HepG2 (cell line): ENCODE measurements around the gene CYB561. TPM values are rescaled to one million over a fixed set of nuclear protein-coding genes. Genes with fewer than 3 reads are reported as not detected.
"Not testable (repeated sequence)": the region's sequence is repeated elsewhere in the genome, so short reads cannot be mapped to it uniquely, and the experiment has no call there.

Source experiments
- ATAC-seq: fragments of 200-7000 bp; cut with Tn5 transposase; 3 replicates; pipeline ENCODE4 v1.9.1; 2020; ENCODE audit warnings: mild to moderate bottlenecking, moderate library complexity
- BruUV-seq: library from RNA; stranded (reverse); fragments of 400-500 nt; replicated peaks from 2 replicates; lab custom pipeline; 2021; lab: Mats Ljungman, UMichigan
- CTCF ChIA-PET: fragments of 300-600 bp; formaldehyde crosslinking; extraction: SDS; loops from one replicate; lab custom pipeline; 2021; ENCODE audit warnings: low total read pairs, inconsistent platforms, low intra/inter-chr PET ratio; lab: Yijun Ruan, JAX
- POLR2A ChIA-PET: fragments of 350-600 bp; sonication (Branson Sonifier 250); formaldehyde crosslinking; loops from one replicate; lab custom pipeline; 2020; ENCODE audit warnings: antibody characterized with exemption, inconsistent platforms; lab: Yijun Ruan, JAX
- DNase-seq: peaks from one replicate; pipeline ENCODE4 v3.0.0-alpha.2; 2015; ENCODE audit warnings: low spot score
- FAIRE-seq: peaks from 3 replicates; lab custom pipeline; 2011; peaks lifted over from hg19 to GRCh38; lab: Jason Lieb, UNC
- H2AFZ ChIP-seq: one replicate; pipeline ENCODE4 v1.6.1; 2011; ENCODE audit warnings: low read length, inconsistent platforms
- H3K27ac ChIP-seq: fragments of 300-600 bp; 3 replicates; pipeline ENCODE4 v1.8.0; 2011; ENCODE audit warnings: mixed run types, mild to moderate bottlenecking, mixed read lengths, low read length, inconsistent platforms; ENCODE audit not compliant: insufficient read depth; ENCODE audit errors: extremely low read length
- H3K27me3 ChIP-seq, 2 experiments: fragments of 200-600 bp in 1 of 2; 2 replicates in 1 of 2; 3 replicates in 1 of 2; pipeline versions ENCODE4 v1.6.0 to v1.8.0; 2011; ENCODE audit warnings: low read length in 2 of 2, mild to moderate bottlenecking in 2 of 2, moderate library complexity in 2 of 2, inconsistent platforms in 1 of 2; ENCODE audit not compliant: insufficient read depth in 2 of 2, control insufficient read depth in 1 of 2
- H3K36me3 ChIP-seq, 2 experiments: fragments of 200-600 bp in 1 of 2; replicated peaks in 1 of 2; 2 replicates in 1 of 2; 3 replicates in 1 of 2; pipeline versions ENCODE4 v1.5.1 to v1.8.0; 2011; ENCODE audit warnings: low read length in 2 of 2, inconsistent platforms in 1 of 2; ENCODE audit not compliant: insufficient read depth in 2 of 2, control insufficient read depth in 1 of 2
- H3K4me1 ChIP-seq: 2 replicates; pipeline ENCODE4 v1.5.1; 2012; ENCODE audit warnings: low read length, inconsistent platforms; ENCODE audit not compliant: insufficient read depth
- H3K4me2 ChIP-seq: 2 replicates; pipeline ENCODE4 v1.6.0; 2011; ENCODE audit warnings: low read depth, low read length, inconsistent platforms
- H3K4me3 ChIP-seq, 3 experiments: fragments of 200-600 bp in 1 of 3; sonication (generic), shearing (Covaris generic) in 1 of 3; replicated peaks in 1 of 3; 2 replicates each; pipeline ENCODE4 v1.5.1; 2011 to 2016; ENCODE audit warnings: low read length in 3 of 3, inconsistent platforms in 2 of 3, low read depth in 2 of 3, mild to moderate bottlenecking in 2 of 3, control low read depth in 1 of 3, mixed read lengths in 1 of 3; ENCODE audit not compliant: insufficient read depth in 1 of 3
- H3K79me2 ChIP-seq: one replicate; pipeline ENCODE4 v1.6.1; 2011; ENCODE audit warnings: low read length, inconsistent platforms; ENCODE audit not compliant: insufficient read depth
- H3K9ac ChIP-seq: 2 replicates; pipeline ENCODE4 v1.6.0; 2011; ENCODE audit warnings: mild to moderate bottlenecking, low read depth, low read length, inconsistent platforms; ENCODE audit not compliant: insufficient read depth
- H3K9me3 ChIP-seq: 2 replicates; pipeline ENCODE4 v1.5.1; 2012; ENCODE audit warnings: mild to moderate bottlenecking, low read length
- H4K20me1 ChIP-seq: 2 replicates; pipeline ENCODE4 v1.6.0; 2011; ENCODE audit warnings: inconsistent platforms, mild to moderate bottlenecking, low read length, moderate library complexity; ENCODE audit not compliant: insufficient read depth
- ADNP ChIP-seq: sonication (generic); formaldehyde crosslinking; IDR thresholded peaks from 2 replicates; pipeline ENCODE4 v1.4.0; 2020; ENCODE audit warnings: missing genetic modification reagents
- BHLHE40 ChIP-seq: IDR thresholded peaks from 2 replicates; pipeline ENCODE4 v1.6.1; 2011; ENCODE audit warnings: low read length, improper control_type of control experiment
- JDP2 ChIP-seq: sonication (generic); formaldehyde crosslinking; IDR thresholded peaks from 2 replicates; pipeline ENCODE4 v1.8.1; 2022; ENCODE audit warnings: missing genetic modification reagents, borderline replicate concordance
- PCBP2 ChIP-seq: fragments of 200-400 bp; formaldehyde crosslinking; optimal IDR thresholded peaks from 2 replicates; pipeline ENCODE3; 2018; ENCODE audit warnings: low read length, low read depth; ENCODE audit not compliant: poor library complexity, severe bottlenecking
- SNAPC2 ChIP-seq: sonication (generic); formaldehyde crosslinking; IDR thresholded peaks from 2 replicates; pipeline ENCODE4 v1.8.1; 2022; ENCODE audit warnings: mild to moderate bottlenecking, missing genetic modification reagents
- THAP11 ChIP-seq: IDR thresholded peaks from 2 replicates; pipeline ENCODE4 v1.6.1; 2016; ENCODE audit warnings: missing biosample characterization, missing genetic modification reagents
- ZIK1 ChIP-seq: sonication (generic); formaldehyde crosslinking; IDR thresholded peaks from 2 replicates; pipeline ENCODE4 v1.5.0; 2020; ENCODE audit warnings: mild to moderate bottlenecking, low read depth, missing genetic modification reagents, borderline replicate concordance
- ZNF263 ChIP-seq: sonication (generic); formaldehyde crosslinking; IDR thresholded peaks from 2 replicates; pipeline ENCODE4 v1.4.0; 2020; ENCODE audit warnings: missing genetic modification reagents
- ZNF513 ChIP-seq: sonication (generic); formaldehyde crosslinking; conservative IDR thresholded peaks from 2 replicates; pipeline ENCODE4 v1.5.0; 2020; ENCODE audit warnings: missing genetic modification reagents
- WGBS: methylation state at CpG from one replicate; pipeline ENCODE4 v1.1.6; 2017; ENCODE audit warnings: low lambda C conversion rate; 5-methylcytosine and 5-hydroxymethylcytosine counted together
- in situ Hi-C: cut with HindIII; loops from 2 replicates; pipeline ENCODE4 v1.10.0; 2017; ENCODE audit warnings: low pct_unique_long_range_greater_than_20kb; ENCODE audit not compliant: extremely low pct_ligation_motif_present
- intact Hi-C: fragments of 100-400 bp; cut with micrococcal nuclease; formaldehyde crosslinking; loops from one replicate; pipeline ENCODE4 v1.10.0; 2022; ENCODE audit not compliant: unreplicated experiment
- polyA plus RNA-seq, 8 experiments: library from polyadenylated mRNA; depleted of rRNA in 3 of 8; stranded (reverse) in 7 of 8; unstranded in 1 of 8; fragments of >200 nt; fragmentation: Illumina TruSeq in 4 of 8; extraction: Trizol in 4 of 8; gene quantifications; 2 replicates each; pipeline versions ENCODE4 v1.2.1 to v1.2.3, GENCODE V29; 2011 to 2016; ENCODE audit warnings: low read depth in 4 of 8, missing spikeins in 1 of 8, mixed read lengths in 1 of 8; ENCODE audit not compliant: insufficient read depth in 1 of 8
- total RNA-seq, 5 experiments: library from RNA; depleted of rRNA; stranded (reverse); fragments of >200 nt; fragmentation: Illumina TruSeq; extraction: Trizol; gene quantifications; 2 replicates each; pipeline ENCODE4 v1.2.3, GENCODE V29; 2016; ENCODE audit warnings: low read depth in 1 of 5
- TF ChIP-seq, protein P1 (sequence below): sonication (generic); formaldehyde crosslinking; IDR thresholded peaks from 2 replicates; pipeline ENCODE4 v1.5.0; 2020; ENCODE audit warnings: mild to moderate bottlenecking, missing genetic modification reagents, borderline replicate concordance
- TF ChIP-seq, protein P2 (sequence below): IDR thresholded peaks from 2 replicates; pipeline ENCODE4 v1.6.1; 2018; ENCODE audit warnings: missing genetic modification reagents

The CYB561 gene
- total and polyA plus RNA-seq, 2 of the 13 experiments (the other 11 are each of a cell fraction or from before 2014, with no cell fraction given): 1.5 to 6.7 TPM

DNA sequence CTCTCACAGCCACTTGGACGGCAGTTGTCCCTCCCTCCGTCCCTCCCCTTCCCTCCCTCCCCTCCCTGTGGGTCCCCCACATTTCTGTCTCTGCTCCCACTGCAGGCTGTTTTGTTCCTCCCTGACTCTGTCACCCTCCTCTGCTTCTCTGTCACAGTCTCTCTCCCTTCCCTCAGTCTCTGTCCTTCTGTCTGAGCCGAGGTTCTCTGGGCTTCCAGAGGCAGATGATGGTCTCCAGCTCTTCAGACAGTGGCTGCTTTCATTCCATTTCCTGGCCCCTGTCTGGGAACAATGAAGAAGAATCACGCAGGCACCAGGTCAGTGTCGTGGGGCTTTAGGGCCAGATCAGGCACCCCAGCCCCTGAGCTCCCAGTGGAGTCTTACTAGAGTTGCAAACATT, 8.8 kb upstream of the CYB561 start:
- POLR2A ChIA-PET: no interaction called here
- BruUV-seq: no TSS peak

GRCh38 chr17:63454357-63454756, 8.3 kb upstream of the CYB561 start:
- POLR2A ChIA-PET, ATAC-seq, CTCF ChIA-PET, in situ Hi-C loops, H3K27ac ChIP-seq, H3K4me3 ChIP-seq, intact Hi-C loops, FAIRE-seq, H4K20me1 ChIP-seq, BruUV-seq, H3K79me2 ChIP-seq, H3K9me3 ChIP-seq, H3K36me3 ChIP-seq, H3K4me2 ChIP-seq, DNase-seq, H2AFZ ChIP-seq, H3K9ac ChIP-seq: not testable (repeated sequence)
- H3K4me1 ChIP-seq: peaks cover 17% of the 10 kb centered on the region
- peaks cover 8 to 31% of the 10 kb centered on the region in 2 experiments; a peak in 4 of 5 replicates for H3K27me3 ChIP-seq
- WGBS: 29% methylated on average over 6 of the region's 6 CpGs

More for the DNA sequence above, 8.8 kb upstream of the CYB561 start:
- Histone ChIP-seq H3K4me2 (no peak overlapping the region), H3K9ac (no peak overlapping the region), H3K27ac (no peak overlapping the region), H3K36me3 (no peaks in the 10 kb centered on the region), H3K79me2 (no peaks in the 10 kb centered on the region), H3K4me1 (peaks cover 18% of the 10 kb centered on the region), H3K9me3 (no peaks in the 10 kb centered on the region), H3K4me3 (no peak overlapping the region), H4K20me1 (no peaks in the 10 kb centered on the region), H3K27me3 (peaks cover 6 to 26% of the 10 kb centered on the region in 2 experiments; a peak in 4 of 5 replicates), H2AFZ (no peak overlapping the region)
- TF ChIP-seq BHLHE40: no peak
- TF ChIP-seq ZNF263 (CRISPR knock-in tag): no peak
- TF ChIP-seq ZNF513 (CRISPR knock-in tag): no peak
- TF ChIP-seq ADNP (CRISPR knock-in tag): no peak
- TF ChIP-seq, protein P1, sequence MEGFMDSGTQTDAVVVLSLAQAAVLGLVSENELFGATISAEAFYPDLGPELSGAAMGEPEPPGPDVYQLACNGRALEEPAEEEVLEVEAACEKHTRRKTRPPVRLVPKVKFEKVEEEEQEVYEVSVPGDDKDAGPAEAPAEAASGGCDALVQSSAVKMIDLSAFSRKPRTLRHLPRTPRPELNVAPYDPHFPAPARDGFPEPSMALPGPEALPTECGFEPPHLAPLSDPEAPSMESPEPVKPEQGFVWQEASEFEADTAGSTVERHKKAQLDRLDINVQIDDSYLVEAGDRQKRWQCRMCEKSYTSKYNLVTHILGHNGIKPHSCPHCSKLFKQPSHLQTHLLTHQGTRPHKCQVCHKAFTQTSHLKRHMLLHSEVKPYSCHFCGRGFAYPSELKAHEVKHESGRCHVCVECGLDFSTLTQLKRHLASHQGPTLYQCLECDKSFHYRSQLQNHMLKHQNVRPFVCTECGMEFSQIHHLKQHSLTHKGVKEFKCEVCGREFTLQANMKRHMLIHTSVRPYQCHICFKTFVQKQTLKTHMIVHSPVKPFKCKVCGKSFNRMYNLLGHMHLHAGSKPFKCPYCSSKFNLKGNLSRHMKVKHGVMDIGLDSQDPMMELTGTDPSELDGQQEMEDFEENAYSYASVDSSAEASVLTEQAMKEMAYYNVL (CRISPR knock-in tag): no peak
- TF ChIP-seq ZIK1: no peak
- no peak for TF ChIP-seq JDP2 (CRISPR knock-in tag)
- no peak for TF ChIP-seq THAP11
- TF ChIP-seq, protein P2, sequence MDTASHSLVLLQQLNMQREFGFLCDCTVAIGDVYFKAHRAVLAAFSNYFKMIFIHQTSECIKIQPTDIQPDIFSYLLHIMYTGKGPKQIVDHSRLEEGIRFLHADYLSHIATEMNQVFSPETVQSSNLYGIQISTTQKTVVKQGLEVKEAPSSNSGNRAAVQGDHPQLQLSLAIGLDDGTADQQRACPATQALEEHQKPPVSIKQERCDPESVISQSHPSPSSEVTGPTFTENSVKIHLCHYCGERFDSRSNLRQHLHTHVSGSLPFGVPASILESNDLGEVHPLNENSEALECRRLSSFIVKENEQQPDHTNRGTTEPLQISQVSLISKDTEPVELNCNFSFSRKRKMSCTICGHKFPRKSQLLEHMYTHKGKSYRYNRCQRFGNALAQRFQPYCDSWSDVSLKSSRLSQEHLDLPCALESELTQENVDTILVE (CRISPR knock-in tag): no peak
- no peak for TF ChIP-seq PCBP2
- no peak for TF ChIP-seq SNAPC2
- intact Hi-C loops (no loop called here), in situ Hi-C loops (no loop called here)
- WGBS: 20% methylated on average over 5 of the region's 5 CpGs
- DNase-seq (no peak), ATAC-seq (no peak; the same call in 2 of the 3 replicates), FAIRE-seq (no peak)
- CTCF ChIA-PET: no interaction called here
